Loucy (cell line): ENCODE data around the gene ZNF583.
A peak's percentile ranks its signal among the peaks of the same experiment; 100 is the strongest.

ENCODE experiments used
- H2AFZ ChIP-seq: fragments of 200-600 bp; sonication (generic); 2 replicates; pipeline ENCODE4 v1.6.0; 2016; ENCODE audit warnings: antibody characterized with exemption, mild to moderate bottlenecking, low read length, moderate library complexity
- H3F3A ChIP-seq: fragments of 200-600 bp; 2 replicates; pipeline ENCODE4 v1.6.0; 2016; ENCODE audit warnings: antibody characterized with exemption, low read depth, mild to moderate bottlenecking
- H3K27me3 ChIP-seq: fragments of 200-600 bp; sonication (generic); 2 replicates; pipeline ENCODE4 v1.6.1; 2014; ENCODE audit warnings: low read length, mild to moderate bottlenecking; ENCODE audit not compliant: insufficient read depth, poor library complexity, severe bottlenecking
- H3K36me3 ChIP-seq: fragments of 200-600 bp; sonication (generic); 2 replicates; pipeline ENCODE4 v1.6.1; 2016; ENCODE audit warnings: low read length; ENCODE audit not compliant: insufficient read depth
- H3K4me1 ChIP-seq: fragments of 200-600 bp; sonication (generic); 2 replicates; pipeline ENCODE4 v1.5.1; 2014; ENCODE audit warnings: low read length, mild to moderate bottlenecking; ENCODE audit not compliant: insufficient read depth, poor library complexity, severe bottlenecking
- H3K4me2 ChIP-seq: fragments of 200-600 bp; sonication (generic); 2 replicates; pipeline ENCODE4 v1.6.0; 2014; ENCODE audit warnings: antibody characterized with exemption, low read length, low read depth, mild to moderate bottlenecking; ENCODE audit not compliant: poor library complexity, severe bottlenecking
- H3K4me3 ChIP-seq: fragments of 200-600 bp; sonication (generic); 2 replicates; pipeline ENCODE4 v1.5.1; 2014; ENCODE audit warnings: low read length, mild to moderate bottlenecking, mixed read lengths; ENCODE audit not compliant: poor library complexity, severe bottlenecking
- H3K79me2 ChIP-seq: fragments of 200-600 bp; sonication (generic); 2 replicates; pipeline ENCODE4 v1.6.1; 2014; ENCODE audit warnings: low read length; ENCODE audit not compliant: insufficient read depth
- H3K9ac ChIP-seq: fragments of 200-600 bp; sonication (generic); 2 replicates; pipeline ENCODE4 v1.6.0; 2014; ENCODE audit warnings: mild to moderate bottlenecking, low read depth, low read length, moderate library complexity; ENCODE audit not compliant: poor library complexity, severe bottlenecking
- H3K9me2 ChIP-seq: fragments of 200-600 bp; sonication (generic); replicated peaks from 2 replicates; pipeline ENCODE4 v1.6.1; 2016; ENCODE audit warnings: low read depth, low read length, mixed read lengths
- H3K9me3 ChIP-seq: fragments of 200-600 bp; sonication (generic); 2 replicates; pipeline ENCODE4 v1.6.1; 2014; ENCODE audit warnings: mild to moderate bottlenecking, antibody characterized with exemption, low read length, low read depth; ENCODE audit not compliant: insufficient read depth
- H4K20me1 ChIP-seq: fragments of 200-600 bp; sonication (generic); 2 replicates; pipeline ENCODE4 v1.6.0; 2014; ENCODE audit warnings: antibody characterized with exemption, low read length, mild to moderate bottlenecking; ENCODE audit not compliant: insufficient read depth, poor library complexity, severe bottlenecking
- CTCF ChIP-seq: fragments of 200-600 bp; sonication (generic); conservative IDR thresholded peaks from 2 replicates; pipeline ENCODE4 v1.5.1; 2014; ENCODE audit warnings: mild to moderate bottlenecking, antibody characterized with exemption, low read length
- EZH2phosphoT487 ChIP-seq: fragments of 200-600 bp; IDR thresholded peaks from 2 replicates; pipeline ENCODE4 v1.6.1; 2018; ENCODE audit warnings: antibody characterized with exemption, mild to moderate bottlenecking, moderate library complexity, borderline replicate concordance

The ZNF583 gene

GRCh38 chr19:56393119-56394012 is 10.8 kb upstream of the ZNF583 start, which contains the start of gene ZNF582:
TSS of gene ZNF582 (minus strand) at chr19:56393534. CDS start at chr19:56391752, 1,782 bp downstream.
- Histone ChIP-seq H3K27me3 (no peaks in the 10 kb centered on the region), H2AFZ (peak within 1 kb of the TSS; percentile 85), H3K9me3 (no peaks in the 10 kb centered on the region; the same call in 1 of the 2 replicates), H3K4me2 (peak within 1 kb of the TSS; percentile 67), H3K9me2 (no peaks in the 10 kb centered on the region), H3K4me3 (peak within 1 kb of the TSS; percentile 76), H3K79me2 (no peaks in the 10 kb centered on the region), H3F3A (no peaks in the 10 kb centered on the region), H3K36me3 (no peaks in the 10 kb centered on the region), H3K4me1 (peaks cover 6% of the 10 kb centered on the region), H4K20me1 (no peaks in the 10 kb centered on the region), H3K9ac (peak within 1 kb of the TSS; percentile 74)
- peak; percentile 67 for TF ChIP-seq CTCF
- TF ChIP-seq EZH2phosphoT487, result no peak

GRCh38 chr19:56398809-56399208 is 5.3 kb upstream of the ZNF583 start:
- TF ChIP-seq EZH2phosphoT487 (no peak), CTCF (no peak)
- Histone ChIP-seq H3F3A (no peaks in the 10 kb centered on the region), H3K9ac (no peak overlapping the region), H3K27me3 (no peaks in the 10 kb centered on the region), H3K4me3 (no peak overlapping the region), H2AFZ (no peak overlapping the region), H4K20me1 (no peaks in the 10 kb centered on the region), H3K36me3 (no peaks in the 10 kb centered on the region), H3K4me2 (no peak overlapping the region), H3K9me3 (no peaks in the 10 kb centered on the region; the same call in 1 of the 2 replicates), H3K9me2 (no peaks in the 10 kb centered on the region), H3K79me2 (0 out of 2 replicates have a peak, but pooled peaks cover 6% of the 10 kb centered on the region), H3K4me1 (peaks cover 6% of the 10 kb centered on the region)

GRCh38 chr19:56400485-56400884 is 3.6 kb upstream of the ZNF583 start:
- H3K79me2 ChIP-seq, result peaks cover 12% of the 10 kb centered on the region; the same call in 1 of the 2 replicates
- no peaks in the 10 kb centered on the region for H4K20me1 ChIP-seq
- no peaks in the 10 kb centered on the region for H3K36me3 ChIP-seq
- H3F3A ChIP-seq, result no peaks in the 10 kb centered on the region
- TF ChIP-seq EZH2phosphoT487 (no peak), CTCF (no peak)
- H3K9me2 ChIP-seq, result no peaks in the 10 kb centered on the region
- no peak overlapping the region for H3K9ac ChIP-seq
- H3K4me2 ChIP-seq, result no peak overlapping the region
- no peak overlapping the region for H3K4me3 ChIP-seq
- no peak overlapping the region for H2AFZ ChIP-seq
- peaks cover 13% of the 10 kb centered on the region for H3K4me1 ChIP-seq
- H3K27me3 ChIP-seq, result no peaks in the 10 kb centered on the region
- H3K9me3 ChIP-seq, result no peaks in the 10 kb centered on the region; the same call in 1 of the 2 replicates
